GM10248 (cell line): Measurements from ENCODE around the gene PDK3.
A peak's percentile ranks its signal among the peaks of the same experiment; 100 is the strongest.

Experiments
- CTCF ChIA-PET: fragments of 300-600 bp; sonication (Branson Sonifier 250); formaldehyde crosslinking; extraction: SDS; loops from one replicate; lab custom pipeline; 2021; ENCODE audit warnings: antibody characterized with exemption; lab: Yijun Ruan, JAX
- POLR2A ChIA-PET: fragments of 350-650 bp; sonication (Branson Sonifier 250); formaldehyde crosslinking; extraction: SDS; loops from one replicate; lab custom pipeline; 2020; ENCODE audit warnings: antibody characterized with exemption; lab: Yijun Ruan, JAX
- DNase-seq: peaks from one replicate; pipeline ENCODE4 v3.0.0; 2012; ENCODE audit errors: extremely low spot score
- CTCF ChIP-seq: IDR thresholded peaks from 2 replicates; pipeline ENCODE4 v1.5.1; 2012; ENCODE audit warnings: mild to moderate bottlenecking, low read depth; ENCODE audit errors: extremely low read depth, missing control alignments, control extremely low read depth

Gene PDK3

GRCh38 chrX:24464836-24465531, at the start of gene PDK3:
Gene PDK3 (plus strand): TSS chrX:24465286. CDS start chrX:24465456, 170 bp downstream.
- ChIA-PET POLR2A (no interaction called here), CTCF (interaction anchor here (0.9 to 3.4 kb wide), 4 partner anchors 10 to 69 kb away, joined by 3 to 12 read pairs (median 4); no protein-coding TSS in a partner anchor)
- TF ChIP-seq CTCF = no peak
- peak; percentile 85 for DNase-seq

GRCh38 chrX:24415921-24416320, 49.2 kb upstream of the PDK3 start:
- TF ChIP-seq CTCF = no peak
- DNase-seq = no peak
- CTCF ChIA-PET = interaction anchor here (1.2 to 1.3 kb wide), 2 partner anchors 19 to 45 kb away, joined by 3 read pairs; no protein-coding TSS in a partner anchor
- POLR2A ChIA-PET = no interaction called here

- TF ChIP-seq CTCF = no peak
- CTCF ChIA-PET = no interaction called here
- POLR2A ChIA-PET = no interaction called here
These were observed 41.1 kb upstream of the PDK3 start for GRCh38 chrX:24423960-24424359.

GRCh38 chrX:24424948-24425347, 40.1 kb upstream of the PDK3 start:
- ChIA-PET CTCF (no interaction called here), POLR2A (no interaction called here)
- TF ChIP-seq CTCF = no peak

More at GRCh38 chrX:24423960-24424359, 41.1 kb upstream of the PDK3 start:
- DNase-seq = no peak

GRCh38 chrX:24425806-24426205, 39.3 kb upstream of the PDK3 start:
- TF ChIP-seq CTCF = no peak
- CTCF ChIA-PET = no interaction called here
- POLR2A ChIA-PET = no interaction called here
- no peak for DNase-seq

More at GRCh38 chrX:24424948-24425347, 40.1 kb upstream of the PDK3 start:
- DNase-seq = no peak

GRCh38 chrX:24426340-24426913, 38.7 kb upstream of the PDK3 start:
- DNase-seq = no peak
- ChIA-PET CTCF (no interaction called here), POLR2A (no interaction called here)
- no peak for TF ChIP-seq CTCF
